Inferior parietal cortex (tissue), 1 donor: ENCODE measurements around the gene SPATA6.
A peak's percentile ranks its signal among the peaks of the same experiment; 100 is the strongest.
"Not testable (repeated sequence)": the region's sequence is repeated elsewhere in the genome, so short reads cannot be mapped to it uniquely, and the experiment has no call there.

Experiments used
- DNase-seq: peaks from one replicate; pipeline ENCODE4 v3.0.0-alpha.2; 2016; ENCODE audit errors: extremely low spot score

The SPATA6 gene

GRCh38 chr1:48471691-48472576 is at the start of gene SPATA6:
Gene SPATA6 (minus strand): TSS chr1:48472204. CDS start chr1:48472008, 196 bp downstream.
- peak; percentile 90 for DNase-seq

GRCh38 chr1:48519896-48520295 is 47.9 kb upstream of the SPATA6 start:
- DNase-seq = not testable (repeated sequence)

- no peak for DNase-seq
Measured at GRCh38 chr1:48506870-48507269, 34.9 kb upstream of the SPATA6 start.

GRCh38 chr1:48500541-48501450 is 28.8 kb upstream of the SPATA6 start:
- DNase-seq = no peak

- DNase-seq = no peak
Measured at GRCh38 chr1:48499211-48499735, 27.3 kb upstream of the SPATA6 start.

GRCh38 chr1:48498096-48498791 is 26.2 kb upstream of the SPATA6 start:
- peak; percentile 91 for DNase-seq

GRCh38 chr1:48495911-48496310 is 23.9 kb upstream of the SPATA6 start:
- no peak for DNase-seq

GRCh38 chr1:48495166-48495565 is 23.2 kb upstream of the SPATA6 start:
- DNase-seq = peak; percentile 18

- DNase-seq = peak; percentile 81
Measured at GRCh38 chr1:48493970-48494769, 22.2 kb upstream of the SPATA6 start.

- peak; percentile 5 for DNase-seq
Measured at GRCh38 chr1:48493041-48493440, 21.0 kb upstream of the SPATA6 start.

- no peak for DNase-seq
Measured at GRCh38 chr1:48492392-48492791, 20.4 kb upstream of the SPATA6 start.

GRCh38 chr1:48488721-48489120 is 16.7 kb upstream of the SPATA6 start:
- no peak for DNase-seq

GRCh38 chr1:48480504-48480903 is 8.5 kb upstream of the SPATA6 start:
- DNase-seq = no peak

GRCh38 chr1:48480023-48480422 is 8.0 kb upstream of the SPATA6 start:
- not testable (repeated sequence) for DNase-seq

- no peak for DNase-seq
Measured at GRCh38 chr1:48472638-48473037, 634 bp upstream of the SPATA6 start.

GRCh38 chr1:48470950-48471690 is 884 bp downstream of the SPATA6 start:
- no peak for DNase-seq

- DNase-seq = no peak
Measured at GRCh38 chr1:48470481-48470855, 1.5 kb downstream of the SPATA6 start.

- peak; percentile 73 for DNase-seq
Measured at GRCh38 chr1:48469616-48470480, 2.2 kb downstream of the SPATA6 start.

- DNase-seq = no peak
Measured at GRCh38 chr1:48466594-48466993, 5.4 kb downstream of the SPATA6 start.
